Measurements from ENCODE around the gene ATRNL1. TPM values are rescaled to one million over a fixed set of nuclear protein-coding genes. Genes with fewer than 3 reads are reported as not detected.
"Not testable (repeated sequence)": the region's sequence is repeated elsewhere in the genome, so short reads cannot be mapped to it uniquely, and the experiment has no call there.

Gene ATRNL1
- total RNA-seq, 1 donor from 2014 or later: 0.74 TPM

GRCh38 chr10:115744089-115744488 is 650.9 kb downstream of the ATRNL1 start:
- DNase-seq (ENCODE audit: low spot score): no peak

DNA sequence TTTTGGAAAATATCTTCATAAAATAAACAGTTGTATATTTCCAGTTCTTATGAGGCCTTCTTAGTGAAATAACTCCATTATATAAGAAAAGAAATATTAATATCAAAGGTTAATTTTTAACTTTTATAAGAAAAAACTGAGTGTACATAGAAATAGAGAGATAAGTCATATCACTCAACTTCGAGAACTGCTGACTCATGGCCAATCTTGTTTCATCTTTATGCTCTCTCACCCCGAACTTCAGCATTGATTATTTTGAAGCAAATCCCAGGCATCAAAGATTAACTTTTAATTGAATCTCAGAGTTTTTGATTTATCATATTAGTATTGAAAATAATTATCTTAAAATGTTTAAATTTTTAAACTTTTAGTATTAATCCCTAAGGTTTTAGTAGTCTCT is 652.8 kb downstream of the ATRNL1 start:
- DNase-seq (ENCODE audit: low spot score): no peak

GRCh38 chr10:115747811-115748210 is 654.6 kb downstream of the ATRNL1 start:
- no peak for DNase-seq (ENCODE audit: low spot score)

GRCh38 chr10:115758488-115758887 is 665.3 kb downstream of the ATRNL1 start:
- not testable (repeated sequence) for DNase-seq (ENCODE audit: low spot score)

GRCh38 chr10:115760131-115760530 is 667.0 kb downstream of the ATRNL1 start:
- no peak for DNase-seq (ENCODE audit: low spot score)

DNA sequence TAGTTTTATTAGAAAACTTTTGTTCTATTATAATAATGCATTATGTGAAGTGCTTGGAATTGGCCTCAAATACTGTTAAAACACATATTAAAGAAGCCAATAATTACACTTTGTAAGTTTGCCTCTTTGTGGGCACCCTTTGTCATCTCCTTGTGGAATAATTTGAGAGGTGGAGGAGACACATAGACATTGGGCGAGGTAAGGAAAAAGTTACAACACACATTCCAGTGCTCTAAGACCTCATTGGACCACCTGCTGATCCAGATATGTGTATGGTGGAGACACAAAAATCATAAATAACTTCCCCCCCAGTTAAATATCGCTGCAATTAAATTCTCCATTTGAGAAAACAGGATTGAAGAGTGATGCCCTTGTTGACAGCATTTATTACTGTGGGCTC is 668.0 kb downstream of the ATRNL1 start:
- DNase-seq (ENCODE audit: low spot score): no peak

DNA sequence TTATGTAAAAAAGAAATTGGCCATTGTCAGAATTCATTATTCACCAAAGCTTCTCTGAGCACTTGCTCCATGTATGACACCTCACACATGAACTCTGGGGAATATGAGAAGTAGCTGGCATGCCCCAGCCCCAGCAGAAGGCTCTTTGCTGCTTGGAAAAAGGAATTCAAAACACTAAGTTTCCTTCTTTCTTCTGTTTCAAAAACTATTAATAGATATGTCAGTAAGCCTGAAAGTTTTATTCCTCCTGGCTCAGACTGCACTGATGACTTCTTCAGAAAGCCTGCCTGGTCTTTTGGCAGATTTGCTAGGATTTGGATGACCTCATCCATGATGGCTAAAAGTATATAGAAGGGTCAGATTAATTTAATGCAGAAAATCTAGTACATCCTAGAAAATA is 668.9 kb downstream of the ATRNL1 start:
- DNase-seq (ENCODE audit: low spot score): no peak

DNA sequence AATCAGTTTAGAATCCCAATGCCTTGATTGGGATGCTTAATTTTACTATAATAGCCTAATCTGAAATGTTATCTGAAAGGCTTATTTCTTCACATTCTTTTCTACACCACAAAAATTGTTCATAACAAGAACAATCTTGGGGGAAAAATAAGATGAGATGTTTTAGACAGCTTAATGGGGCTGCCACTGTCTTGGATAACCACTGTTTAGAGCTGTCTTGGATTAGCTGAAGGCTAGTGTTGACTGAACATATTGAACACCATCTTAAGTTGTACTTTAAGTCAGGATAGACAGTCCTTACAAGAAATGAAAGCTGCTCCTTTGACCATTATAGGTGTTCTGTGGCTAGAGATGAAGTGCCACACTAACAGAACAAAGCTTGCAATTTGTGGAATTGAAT is 678.6 kb downstream of the ATRNL1 start:
- DNase-seq (ENCODE audit: low spot score): no peak

- DNase-seq (ENCODE audit: low spot score): no peak
These were observed 679.4 kb downstream of the ATRNL1 start for GRCh38 chr10:115772606-115773005.

- no peak for DNase-seq (ENCODE audit: low spot score)
These were observed 680.7 kb downstream of the ATRNL1 start for GRCh38 chr10:115773832-115774231.

GRCh38 chr10:115774721-115775120 is 681.6 kb downstream of the ATRNL1 start:
- DNase-seq (ENCODE audit: low spot score): no peak

DNA sequence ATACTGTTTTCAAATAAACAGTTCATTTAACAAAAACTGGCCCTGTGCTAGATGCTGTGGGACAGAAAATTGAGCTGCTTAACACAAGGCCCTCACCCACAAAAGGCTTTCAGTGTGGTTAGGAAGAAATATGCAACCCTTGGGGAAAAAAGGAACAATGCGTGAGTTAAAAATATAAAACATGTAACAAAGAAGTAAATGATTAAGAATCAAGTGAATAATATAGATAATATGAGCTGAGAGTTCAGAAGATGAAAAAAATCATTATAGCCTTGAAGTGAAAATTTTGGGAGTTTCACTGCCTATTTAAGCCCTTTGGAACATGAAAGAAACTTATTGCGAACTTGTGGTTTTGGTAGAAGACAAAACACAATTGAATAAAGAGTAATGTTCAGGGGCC is 684.5 kb downstream of the ATRNL1 start:
- DNase-seq (ENCODE audit: low spot score): no peak

DNA sequence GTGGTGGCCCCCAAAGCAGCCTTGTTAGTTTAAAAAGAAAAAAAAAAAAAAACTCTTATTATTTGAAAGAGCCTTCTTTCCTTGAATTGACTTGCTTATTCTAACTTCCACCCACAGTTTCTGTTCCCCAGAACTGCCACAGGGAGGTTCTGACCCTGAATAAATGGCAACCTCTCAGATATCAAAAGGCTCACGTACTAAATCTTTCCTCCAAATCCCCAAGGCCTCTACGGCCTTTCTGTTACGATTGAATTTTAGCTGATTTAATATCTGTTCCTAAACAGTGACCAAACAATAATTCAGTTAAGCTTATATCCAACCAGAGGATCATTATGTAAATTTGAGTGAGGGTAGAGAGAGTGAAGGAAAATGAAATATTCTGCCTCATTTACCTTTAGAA is 697.1 kb downstream of the ATRNL1 start:
- no peak for DNase-seq (ENCODE audit: low spot score)

DNA sequence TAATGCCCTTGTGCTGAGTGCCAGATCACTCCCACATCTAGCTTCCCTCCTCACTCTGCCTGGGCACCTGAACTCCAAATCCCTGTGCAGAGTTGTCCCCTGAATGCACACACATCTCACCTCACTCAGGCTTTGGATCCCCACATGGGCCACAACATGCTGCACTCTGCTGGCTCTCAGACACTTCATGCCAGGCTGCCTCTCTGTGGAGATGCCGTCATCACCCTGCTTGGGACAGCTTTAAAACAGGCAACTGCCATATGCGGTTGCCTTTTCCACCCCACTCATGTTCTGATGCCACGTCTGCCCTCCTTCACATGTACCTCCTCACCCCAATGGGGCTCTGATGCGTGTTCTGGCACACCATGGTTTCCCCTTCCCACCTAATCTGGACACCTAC is 702.8 kb downstream of the ATRNL1 start:
- DNase-seq (ENCODE audit: low spot score): no peak

DNA sequence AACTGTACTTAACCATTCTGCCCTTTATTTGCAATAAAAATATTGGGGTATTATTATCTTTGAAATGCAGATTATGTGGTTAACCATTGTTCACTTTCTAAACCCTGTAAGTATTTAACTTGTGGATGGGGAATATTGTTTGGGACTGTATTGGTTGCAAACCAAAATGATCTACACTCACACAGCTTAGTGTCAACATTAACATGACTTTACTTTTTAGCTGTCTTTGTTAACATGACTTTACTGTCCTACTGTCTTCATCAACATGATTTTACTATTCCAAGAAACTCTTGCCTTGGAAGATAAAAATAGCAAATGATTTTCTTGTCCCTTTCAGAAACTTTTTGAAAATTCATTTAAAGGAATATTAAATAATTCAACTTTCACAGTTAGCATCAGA is 708.3 kb downstream of the ATRNL1 start:
- no peak for DNase-seq (ENCODE audit: low spot score)

DNA sequence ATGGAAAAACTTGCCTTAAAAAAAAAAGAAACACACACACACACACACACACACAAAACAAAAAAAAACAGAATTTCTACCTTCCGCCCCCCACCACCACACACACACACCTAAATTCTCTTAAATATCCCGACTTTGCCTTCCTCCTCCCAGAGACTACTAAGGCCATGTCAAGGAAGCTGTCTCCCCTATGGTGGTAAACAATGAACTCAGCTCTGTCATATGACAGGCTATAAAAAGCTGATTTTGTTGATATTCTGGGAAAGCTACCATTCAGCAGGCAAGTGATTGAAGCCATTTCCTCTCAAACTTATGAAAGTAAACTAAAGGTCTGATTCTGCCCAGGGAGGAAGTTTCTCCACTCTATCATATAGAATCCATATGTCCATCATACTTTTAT is 708.8 kb downstream of the ATRNL1 start:
- no peak for DNase-seq (ENCODE audit: low spot score)

- no peak for DNase-seq (ENCODE audit: low spot score)
These were observed 709.7 kb downstream of the ATRNL1 start for GRCh38 chr10:115802911-115803310.

GRCh38 chr10:115814542-115814941 is 721.4 kb downstream of the ATRNL1 start:
- no peak for DNase-seq (ENCODE audit: low spot score)

GRCh38 chr10:115818012-115818411 is 724.8 kb downstream of the ATRNL1 start:
- no peak for DNase-seq (ENCODE audit: low spot score)

- no peak for DNase-seq (ENCODE audit: low spot score)
These were observed 733.2 kb downstream of the ATRNL1 start for GRCh38 chr10:115826396-115826795.

DNA sequence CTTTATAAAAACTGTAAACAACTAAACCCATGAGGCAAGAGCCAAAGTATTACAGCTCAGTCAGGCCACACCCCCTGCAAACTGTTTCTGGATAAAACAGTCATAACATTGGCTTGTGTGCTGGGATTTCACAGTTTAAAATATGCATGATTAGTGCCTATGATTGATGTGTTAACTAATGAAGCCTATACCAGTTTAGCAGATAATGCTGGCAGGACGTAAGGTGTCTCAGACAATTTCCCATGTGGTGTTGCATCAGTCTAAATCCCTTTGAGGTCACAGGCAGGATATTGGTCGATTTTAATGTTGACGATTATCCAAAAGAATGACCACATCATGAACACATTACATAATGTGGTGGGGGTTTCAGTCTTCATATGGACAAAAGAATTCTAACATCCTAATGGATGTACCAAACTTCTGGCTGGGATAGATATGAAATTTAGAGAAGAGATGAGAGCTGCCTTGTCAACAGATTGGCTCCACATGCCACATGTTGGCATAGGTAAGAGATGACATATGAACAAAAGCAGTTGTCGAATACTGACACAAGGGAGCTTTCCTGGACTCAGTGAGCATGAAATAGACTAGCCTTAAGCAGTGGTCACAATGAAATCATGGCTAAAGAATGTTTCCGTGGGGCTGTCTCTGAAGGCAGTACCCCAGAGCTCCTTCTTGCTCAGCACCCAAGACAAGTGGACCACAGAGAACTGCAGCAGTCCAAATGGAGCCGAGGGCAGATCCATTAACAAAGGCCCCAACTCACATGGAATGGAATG is 734.3 kb downstream of the ATRNL1 start:
- no peak for DNase-seq (ENCODE audit: low spot score)

DNA sequence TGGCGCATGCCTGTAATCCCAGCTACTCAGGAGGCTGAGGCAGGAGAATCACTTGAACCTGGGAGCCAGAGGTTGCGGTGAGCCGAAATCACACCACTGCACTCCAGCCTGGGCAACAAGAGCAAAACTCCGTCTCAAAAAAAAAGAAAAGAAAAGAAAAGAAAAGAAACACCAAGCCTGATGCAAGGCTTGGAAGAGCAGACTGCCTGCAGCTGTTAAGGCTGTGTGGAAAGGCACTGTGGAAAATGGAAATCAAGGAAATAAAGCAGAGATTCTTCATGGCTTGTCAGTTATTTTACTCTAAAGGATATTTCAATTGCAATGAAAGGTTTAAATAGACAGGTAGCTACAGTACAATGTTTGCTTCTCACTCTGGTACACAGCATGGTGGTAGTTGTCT is 735.0 kb downstream of the ATRNL1 start:
- DNase-seq (ENCODE audit: low spot score): not testable (repeated sequence)

- no peak for DNase-seq (ENCODE audit: low spot score)
These were observed 736.5 kb downstream of the ATRNL1 start for GRCh38 chr10:115829521-115830205.
